Epidermal melanocyte (primary cell): ENCODE results near the gene PIK3R3.

ENCODE experiments used
- DNase-seq: peaks from one replicate; pipeline ENCODE4 v3.0.0; 2011; ENCODE audit warnings: low spot score; ENCODE audit not compliant: insufficient read length

The PIK3R3 gene

GRCh38 chr1:46132529-46133180, at the start of gene PIK3R3:
PIK3R3 (minus strand) TSS chr1:46132629; CDS start chr1:46131952, 677 bp downstream.
- peak; percentile 95 for DNase-seq

GRCh38 chr1:46181343-46182260, 49.2 kb upstream of the PIK3R3 start:
- DNase-seq = no peak

GRCh38 chr1:46180082-46180616, 47.7 kb upstream of the PIK3R3 start:
- DNase-seq = no peak

- DNase-seq = peak; percentile 96
Observed at GRCh38 chr1:46179138-46180081, 47.0 kb upstream of the PIK3R3 start.

GRCh38 chr1:46176211-46176865, 43.9 kb upstream of the PIK3R3 start, which contains the start of gene P3R3URF:
P3R3URF (minus strand) TSS chr1:46176488; CDS start chr1:46176471, 17 bp downstream.
- no peak for DNase-seq

- no peak for DNase-seq
Observed at GRCh38 chr1:46175243-46175642, 42.8 kb upstream of the PIK3R3 start.

GRCh38 chr1:46174448-46175231, 42.2 kb upstream of the PIK3R3 start, which contains the start of gene TSPAN1:
TSPAN1 (plus strand) TSS chr1:46175087; CDS start chr1:46181108, 6,021 bp downstream.
- no peak for DNase-seq

- no peak for DNase-seq
Observed at GRCh38 chr1:46173361-46173856, 41.0 kb upstream of the PIK3R3 start.

GRCh38 chr1:46172321-46172720, 39.9 kb upstream of the PIK3R3 start:
- no peak for DNase-seq

- DNase-seq = no peak
Observed at GRCh38 chr1:46171871-46172270, 39.4 kb upstream of the PIK3R3 start.

GRCh38 chr1:46171351-46171750, 38.9 kb upstream of the PIK3R3 start:
- no peak for DNase-seq

- DNase-seq = no peak
Observed at GRCh38 chr1:46169811-46170454, 37.5 kb upstream of the PIK3R3 start.

GRCh38 chr1:46168477-46168876, 36.0 kb upstream of the PIK3R3 start:
- DNase-seq = no peak

- DNase-seq = no peak
Observed at GRCh38 chr1:46166521-46167462, 34.4 kb upstream of the PIK3R3 start.

- no peak for DNase-seq
Observed at GRCh38 chr1:46160212-46160611, 27.8 kb upstream of the PIK3R3 start.

GRCh38 chr1:46159516-46159915, 27.1 kb upstream of the PIK3R3 start:
- DNase-seq = no peak

GRCh38 chr1:46158312-46159281, 26.2 kb upstream of the PIK3R3 start:
- DNase-seq = no peak
